Esophagus muscularis mucosa (tissue), 3 donors: ENCODE results near the gene SIT1.

Experiments used
- POLR2A ChIP-seq: fragments of 450-650 bp; IDR thresholded peaks from one replicate; pipeline ENCODE4 v1.6.1; 2017; ENCODE audit warnings: antibody characterized with exemption, moderate library complexity, mild to moderate bottlenecking, low read depth
- POLR2AphosphoS5 ChIP-seq, 2 donors: sonication (generic); formaldehyde crosslinking; IDR thresholded peaks; one replicate each; pipeline ENCODE4 v1.6.1; 2017; ENCODE audit warnings: antibody characterized with exemption in 2 of 2
- TF ChIP-seq, protein P1 (sequence below), 3 experiments: fragments of 200-600 bp in 2 of 3; fragments of 450-650 bp in 1 of 3; sonication (generic) in 2 of 3; IDR thresholded peaks; one replicate each; pipeline ENCODE4 v1.5.1; 2017 to 2019; ENCODE audit warnings: antibody characterized with exemption in 3 of 3, mild to moderate bottlenecking in 2 of 3, moderate library complexity in 1 of 3

- TF ChIP-seq POLR2AphosphoS5 (IDR thresholded peaks at IDR 0.05) (peak in 1 of 2 donors; percentile 41), POLR2A (no peak)
- TF ChIP-seq, protein P1, sequence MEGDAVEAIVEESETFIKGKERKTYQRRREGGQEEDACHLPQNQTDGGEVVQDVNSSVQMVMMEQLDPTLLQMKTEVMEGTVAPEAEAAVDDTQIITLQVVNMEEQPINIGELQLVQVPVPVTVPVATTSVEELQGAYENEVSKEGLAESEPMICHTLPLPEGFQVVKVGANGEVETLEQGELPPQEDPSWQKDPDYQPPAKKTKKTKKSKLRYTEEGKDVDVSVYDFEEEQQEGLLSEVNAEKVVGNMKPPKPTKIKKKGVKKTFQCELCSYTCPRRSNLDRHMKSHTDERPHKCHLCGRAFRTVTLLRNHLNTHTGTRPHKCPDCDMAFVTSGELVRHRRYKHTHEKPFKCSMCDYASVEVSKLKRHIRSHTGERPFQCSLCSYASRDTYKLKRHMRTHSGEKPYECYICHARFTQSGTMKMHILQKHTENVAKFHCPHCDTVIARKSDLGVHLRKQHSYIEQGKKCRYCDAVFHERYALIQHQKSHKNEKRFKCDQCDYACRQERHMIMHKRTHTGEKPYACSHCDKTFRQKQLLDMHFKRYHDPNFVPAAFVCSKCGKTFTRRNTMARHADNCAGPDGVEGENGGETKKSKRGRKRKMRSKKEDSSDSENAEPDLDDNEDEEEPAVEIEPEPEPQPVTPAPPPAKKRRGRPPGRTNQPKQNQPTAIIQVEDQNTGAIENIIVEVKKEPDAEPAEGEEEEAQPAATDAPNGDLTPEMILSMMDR (IDR thresholded peaks at IDR 0.05), result no peak
Measured at GRCh38 chr9:35604578-35605350, 46.0 kb downstream of the SIT1 start, which contains the start of gene TESK1.
